ENCODE data around the gene GRB10.

DNA sequence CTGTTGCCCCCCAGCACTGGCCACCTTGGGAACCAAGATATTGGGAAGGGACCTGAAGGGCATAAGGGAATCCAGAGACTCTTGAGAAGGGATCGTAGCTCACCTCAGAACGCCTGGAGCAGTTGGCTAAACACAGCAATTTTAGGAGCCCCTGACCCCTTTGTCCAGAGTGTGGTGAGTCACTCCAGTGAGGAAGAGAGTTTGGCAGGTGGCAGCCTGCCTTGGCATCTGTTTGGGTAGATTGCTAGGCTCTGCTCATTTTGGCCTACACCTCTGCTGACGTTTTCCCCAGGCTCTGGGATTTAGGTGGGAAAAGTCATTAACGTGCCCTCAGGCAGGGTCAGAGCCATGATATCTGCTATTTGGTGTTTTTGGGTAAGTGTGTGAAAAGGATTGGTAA lies 100.6 kb downstream of the GRB10 start:
- TF ChIP-seq, protein P1, sequence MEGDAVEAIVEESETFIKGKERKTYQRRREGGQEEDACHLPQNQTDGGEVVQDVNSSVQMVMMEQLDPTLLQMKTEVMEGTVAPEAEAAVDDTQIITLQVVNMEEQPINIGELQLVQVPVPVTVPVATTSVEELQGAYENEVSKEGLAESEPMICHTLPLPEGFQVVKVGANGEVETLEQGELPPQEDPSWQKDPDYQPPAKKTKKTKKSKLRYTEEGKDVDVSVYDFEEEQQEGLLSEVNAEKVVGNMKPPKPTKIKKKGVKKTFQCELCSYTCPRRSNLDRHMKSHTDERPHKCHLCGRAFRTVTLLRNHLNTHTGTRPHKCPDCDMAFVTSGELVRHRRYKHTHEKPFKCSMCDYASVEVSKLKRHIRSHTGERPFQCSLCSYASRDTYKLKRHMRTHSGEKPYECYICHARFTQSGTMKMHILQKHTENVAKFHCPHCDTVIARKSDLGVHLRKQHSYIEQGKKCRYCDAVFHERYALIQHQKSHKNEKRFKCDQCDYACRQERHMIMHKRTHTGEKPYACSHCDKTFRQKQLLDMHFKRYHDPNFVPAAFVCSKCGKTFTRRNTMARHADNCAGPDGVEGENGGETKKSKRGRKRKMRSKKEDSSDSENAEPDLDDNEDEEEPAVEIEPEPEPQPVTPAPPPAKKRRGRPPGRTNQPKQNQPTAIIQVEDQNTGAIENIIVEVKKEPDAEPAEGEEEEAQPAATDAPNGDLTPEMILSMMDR (IDR thresholded peaks at IDR 0.05; ENCODE audit: control extremely low read depth in 1 of 3, insufficient read depth in 1 of 3, low read depth in 1 of 3, low read length in 3 of 3), result no peak
- TF ChIP-seq SP1 (IDR thresholded peaks at IDR 0.05; ENCODE audit: low read depth, low read length) (no peak), E2F6 (IDR thresholded peaks at IDR 0.05) (no peak), RFX5 (IDR thresholded peaks at IDR 0.05; ENCODE audit: borderline replicate concordance, low read depth, low read length) (no peak), KDM5A (IDR thresholded peaks at IDR 0.05; ENCODE audit: low read length) (no peak), POLR2A (IDR thresholded peaks at IDR 0.05; ENCODE audit: control extremely low read depth in 1 of 2, low read depth in 2 of 2, low read length in 2 of 2) (no peak), SP2 (IDR thresholded peaks at IDR 0.05; ENCODE audit: low read length) (no peak), SUZ12 (IDR thresholded peaks at IDR 0.05; ENCODE audit: low read length) (no peak), GABPA (IDR thresholded peaks at IDR 0.05; ENCODE audit: borderline replicate concordance, insufficient read depth, low read length) (no peak), HDAC6 (IDR thresholded peaks at IDR 0.05; ENCODE audit: low read depth, low read length) (no peak), RXRA (IDR thresholded peaks at IDR 0.05; ENCODE audit: insufficient read depth, low read depth, low read length) (no peak)

All from H1 (cell line).